Measurements from ENCODE around the gene LRRC32. TPM values are rescaled to one million over a fixed set of nuclear protein-coding genes. Genes with fewer than 3 reads are reported as not detected.

The LRRC32 gene
- total RNA-seq, 1 donor from 2014 or later: 5.5 TPM

GRCh38 chr11:76705826-76706225, 35.3 kb upstream of the LRRC32 start:
- H3K4me3 Mint-ChIP-seq: no peak overlapping the region
- H3K36me3 Mint-ChIP-seq (ENCODE audit: low read depth): no peaks in the 10 kb centered on the region
- intact Hi-C loops (cut with micrococcal nuclease): no loop called here
- no peak overlapping the region for H3K27ac Mint-ChIP-seq
- H3K27me3 Mint-ChIP-seq (ENCODE audit: insufficient read depth): peaks cover 14% of the 10 kb centered on the region
- H3K9me3 Mint-ChIP-seq: no peaks in the 10 kb centered on the region
- no peaks in the 10 kb centered on the region for H3K4me1 Mint-ChIP-seq (ENCODE audit: low read depth)
- DNase-seq (ENCODE audit: low spot score): no peak

- no peak overlapping the region for H3K4me3 Mint-ChIP-seq
- no peak overlapping the region for H3K27ac Mint-ChIP-seq
- no peaks in the 10 kb centered on the region for H3K4me1 Mint-ChIP-seq (ENCODE audit: low read depth)
- DNase-seq (ENCODE audit: low spot score): no peak
- H3K36me3 Mint-ChIP-seq (ENCODE audit: low read depth): no peaks in the 10 kb centered on the region
- H3K9me3 Mint-ChIP-seq: no peaks in the 10 kb centered on the region
- peaks cover 12% of the 10 kb centered on the region for H3K27me3 Mint-ChIP-seq (ENCODE audit: insufficient read depth)
- intact Hi-C loops (cut with micrococcal nuclease): no loop called here
These were observed 33.8 kb upstream of the LRRC32 start for GRCh38 chr11:76704171-76704948.

DNA sequence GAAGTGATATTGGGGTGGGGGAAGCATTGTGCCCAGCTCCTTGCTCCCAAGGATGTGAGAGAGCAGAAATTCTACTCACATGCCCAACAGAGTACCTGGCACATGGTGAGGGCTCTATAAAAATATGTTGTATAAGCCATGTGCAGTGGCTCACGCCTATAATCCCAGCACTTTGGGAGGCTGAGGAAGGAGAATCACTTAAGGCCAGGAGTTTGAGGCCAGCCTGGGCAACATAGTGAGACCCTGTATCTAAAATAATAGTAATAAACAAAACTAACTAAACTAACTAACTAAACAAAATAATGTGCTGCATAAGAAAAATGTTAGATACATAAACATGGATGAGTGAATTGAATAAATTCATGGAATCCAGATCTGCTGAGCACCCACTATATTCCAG, 33.2 kb upstream of the LRRC32 start:
- no peak overlapping the region for H3K4me3 Mint-ChIP-seq
- DNase-seq (ENCODE audit: low spot score): no peak
- H3K27me3 Mint-ChIP-seq (ENCODE audit: insufficient read depth): peaks cover 12% of the 10 kb centered on the region
- no peaks in the 10 kb centered on the region for H3K36me3 Mint-ChIP-seq (ENCODE audit: low read depth)
- no peaks in the 10 kb centered on the region for H3K9me3 Mint-ChIP-seq
- intact Hi-C loops (cut with micrococcal nuclease): no loop called here
- no peaks in the 10 kb centered on the region for H3K4me1 Mint-ChIP-seq (ENCODE audit: low read depth)
- H3K27ac Mint-ChIP-seq: no peak overlapping the region

GRCh38 chr11:76702336-76703128, 32.0 kb upstream of the LRRC32 start:
- peaks cover 12% of the 10 kb centered on the region for H3K27me3 Mint-ChIP-seq (ENCODE audit: insufficient read depth)
- H3K9me3 Mint-ChIP-seq: no peaks in the 10 kb centered on the region
- H3K4me1 Mint-ChIP-seq (ENCODE audit: low read depth): no peaks in the 10 kb centered on the region
- intact Hi-C loops (cut with micrococcal nuclease): no loop called here
- no peaks in the 10 kb centered on the region for H3K36me3 Mint-ChIP-seq (ENCODE audit: low read depth)
- no peak for DNase-seq (ENCODE audit: low spot score)
- H3K27ac Mint-ChIP-seq: no peak overlapping the region
- no peak overlapping the region for H3K4me3 Mint-ChIP-seq

GRCh38 chr11:76701294-76702040, 30.9 kb upstream of the LRRC32 start:
- no peak overlapping the region for H3K4me3 Mint-ChIP-seq
- H3K36me3 Mint-ChIP-seq (ENCODE audit: low read depth): no peaks in the 10 kb centered on the region
- no peaks in the 10 kb centered on the region for H3K9me3 Mint-ChIP-seq
- H3K4me1 Mint-ChIP-seq (ENCODE audit: low read depth): no peaks in the 10 kb centered on the region
- peaks cover 12% of the 10 kb centered on the region for H3K27me3 Mint-ChIP-seq (ENCODE audit: insufficient read depth)
- no peak overlapping the region for H3K27ac Mint-ChIP-seq
- no peak for DNase-seq (ENCODE audit: low spot score)
- intact Hi-C loops (cut with micrococcal nuclease): no loop called here

- H3K27me3 Mint-ChIP-seq (ENCODE audit: insufficient read depth): peaks cover 11% of the 10 kb centered on the region
- intact Hi-C loops (cut with micrococcal nuclease): no loop called here
- H3K4me1 Mint-ChIP-seq (ENCODE audit: low read depth): peaks cover 6% of the 10 kb centered on the region
- no peak overlapping the region for H3K27ac Mint-ChIP-seq
- H3K9me3 Mint-ChIP-seq: no peaks in the 10 kb centered on the region
- no peak for DNase-seq (ENCODE audit: low spot score)
- no peak overlapping the region for H3K4me3 Mint-ChIP-seq
- no peaks in the 10 kb centered on the region for H3K36me3 Mint-ChIP-seq (ENCODE audit: low read depth)
These were observed 29.9 kb upstream of the LRRC32 start for GRCh38 chr11:76700177-76701100.

DNA sequence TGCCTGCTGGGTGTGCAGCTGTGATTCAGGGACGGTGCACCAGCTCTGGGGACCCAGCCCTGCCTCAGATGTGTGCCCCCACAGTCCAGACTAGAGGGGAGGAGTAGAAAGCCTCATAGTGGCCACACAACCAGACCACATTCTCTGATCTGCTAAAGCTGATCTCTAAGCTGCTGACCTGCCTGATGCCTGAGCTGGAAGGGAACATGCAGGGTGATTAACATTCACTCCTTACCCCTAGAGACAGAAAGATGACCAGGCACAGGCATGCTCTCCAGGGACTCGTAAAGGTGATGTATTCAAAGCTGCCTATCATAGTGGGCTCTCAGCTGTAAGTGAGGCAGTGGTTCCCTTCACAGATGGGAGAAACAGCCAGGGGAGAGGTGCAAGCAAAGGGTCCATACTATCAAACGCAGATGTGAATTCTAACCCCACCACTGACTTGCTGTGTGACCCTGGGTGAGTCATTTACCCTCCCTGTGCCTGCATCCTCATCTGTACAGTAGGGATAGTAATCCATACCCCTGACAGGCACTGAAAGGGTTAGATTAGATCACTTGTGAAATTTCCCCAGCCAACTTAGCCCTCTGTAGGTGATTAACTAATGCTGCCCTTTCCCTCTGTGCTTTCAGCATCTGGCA, 29.0 kb upstream of the LRRC32 start:
- H3K4me1 Mint-ChIP-seq (ENCODE audit: low read depth): peaks cover 9% of the 10 kb centered on the region
- H3K27ac Mint-ChIP-seq: no peak overlapping the region
- no peak for DNase-seq (ENCODE audit: low spot score)
- no peak overlapping the region for H3K4me3 Mint-ChIP-seq
- no peaks in the 10 kb centered on the region for H3K9me3 Mint-ChIP-seq
- peaks cover 9% of the 10 kb centered on the region for H3K27me3 Mint-ChIP-seq (ENCODE audit: insufficient read depth)
- intact Hi-C loops (cut with micrococcal nuclease): no loop called here
- no peaks in the 10 kb centered on the region for H3K36me3 Mint-ChIP-seq (ENCODE audit: low read depth)

DNA sequence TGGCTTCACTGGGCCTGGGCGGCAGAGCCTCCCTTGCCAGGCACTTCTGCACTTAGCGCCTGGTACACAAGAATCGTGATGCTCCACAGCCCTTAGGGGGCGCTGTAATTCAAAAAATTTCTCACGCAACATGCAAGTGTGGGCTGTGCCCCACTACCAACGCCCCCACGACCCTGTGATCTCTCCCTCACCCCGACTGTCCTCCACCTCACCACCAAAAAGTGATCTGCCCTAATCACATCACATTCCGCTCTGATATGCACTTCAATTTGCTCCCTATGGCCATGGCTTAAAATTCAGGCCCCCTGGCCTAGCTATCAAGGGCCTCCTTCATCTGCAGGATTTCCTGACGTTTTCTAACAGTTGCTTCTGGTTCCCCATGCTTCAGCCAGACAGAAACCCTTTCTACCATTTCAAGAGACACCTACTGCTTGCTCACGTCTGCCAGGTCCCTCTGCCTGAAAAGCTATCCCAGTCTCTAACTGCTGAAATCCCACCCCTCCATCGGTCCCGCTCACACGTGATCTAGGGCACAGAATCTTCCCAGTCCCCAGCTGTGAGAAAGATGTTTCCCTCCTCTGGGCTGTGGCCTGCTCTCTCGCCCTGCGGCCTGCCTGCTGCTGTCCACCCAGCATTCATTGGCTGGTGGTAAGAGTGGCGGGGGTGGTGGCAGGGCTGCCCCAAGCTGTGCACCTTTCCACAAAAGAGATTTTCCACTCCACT, 27.9 kb upstream of the LRRC32 start:
- Mint-ChIP-seq H3K4me3 (no peak overlapping the region), H3K27me3 (ENCODE audit: insufficient read depth) (peaks cover 7% of the 10 kb centered on the region), H3K36me3 (ENCODE audit: low read depth) (no peaks in the 10 kb centered on the region), H3K9me3 (no peaks in the 10 kb centered on the region), H3K27ac (no peak overlapping the region), H3K4me1 (ENCODE audit: low read depth) (peaks cover 9% of the 10 kb centered on the region)
- intact Hi-C loops (cut with micrococcal nuclease): no loop called here
- DNase-seq (ENCODE audit: low spot score): no peak

DNA sequence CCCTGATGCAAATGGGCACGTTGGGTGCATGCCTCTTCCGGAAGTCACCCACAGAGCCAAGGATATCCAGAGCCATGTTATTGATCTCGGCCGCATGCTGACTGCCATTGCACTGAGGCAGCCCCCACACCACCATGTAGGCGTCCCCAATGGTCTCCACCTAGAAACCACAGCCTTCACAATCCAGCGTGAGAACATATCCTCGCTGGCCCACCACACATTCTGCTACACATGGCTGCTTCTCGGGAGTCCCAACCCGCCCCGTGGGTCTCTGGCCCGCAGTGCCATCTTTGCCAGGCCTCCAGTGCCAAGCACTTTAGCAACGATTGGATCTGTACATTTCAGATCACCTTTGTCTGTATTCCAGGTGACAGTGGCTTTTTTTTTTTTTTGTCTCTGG, 26.2 kb upstream of the LRRC32 start:
- no peak for DNase-seq (ENCODE audit: low spot score)
- H3K4me3 Mint-ChIP-seq: no peak overlapping the region
- H3K27me3 Mint-ChIP-seq (ENCODE audit: insufficient read depth): peaks cover 6% of the 10 kb centered on the region
- no peaks in the 10 kb centered on the region for H3K36me3 Mint-ChIP-seq (ENCODE audit: low read depth)
- H3K4me1 Mint-ChIP-seq (ENCODE audit: low read depth): peaks cover 9% of the 10 kb centered on the region
- intact Hi-C loops (cut with micrococcal nuclease): no loop called here
- no peak overlapping the region for H3K27ac Mint-ChIP-seq
- H3K9me3 Mint-ChIP-seq: no peaks in the 10 kb centered on the region

DNA sequence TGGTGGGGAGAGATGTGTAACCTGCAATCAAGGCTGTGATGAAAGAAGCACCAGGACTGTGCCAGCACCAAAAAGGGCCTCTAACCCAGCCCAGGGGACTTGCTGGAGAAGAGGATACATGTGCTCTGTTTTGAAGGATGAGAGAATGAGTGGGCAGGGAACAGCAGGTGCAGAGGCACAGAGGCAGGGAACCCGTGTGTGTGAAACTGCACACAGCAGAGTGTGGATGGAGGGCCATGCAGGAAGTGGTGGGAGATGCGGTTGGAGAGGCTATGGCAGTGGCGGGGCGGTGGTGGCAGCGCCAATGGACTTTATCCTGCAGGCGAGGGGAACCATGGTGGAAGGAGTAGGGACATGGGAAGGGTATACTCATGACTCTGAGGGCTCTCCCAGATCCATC, 25.2 kb upstream of the LRRC32 start:
- no peaks in the 10 kb centered on the region for H3K9me3 Mint-ChIP-seq
- intact Hi-C loops (cut with micrococcal nuclease): no loop called here
- H3K36me3 Mint-ChIP-seq (ENCODE audit: low read depth): no peaks in the 10 kb centered on the region
- no peak for DNase-seq (ENCODE audit: low spot score)
- no peak overlapping the region for H3K27ac Mint-ChIP-seq
- H3K27me3 Mint-ChIP-seq (ENCODE audit: insufficient read depth): peaks cover 6% of the 10 kb centered on the region
- H3K4me3 Mint-ChIP-seq: no peak overlapping the region
- H3K4me1 Mint-ChIP-seq (ENCODE audit: low read depth): peaks cover 9% of the 10 kb centered on the region

DNA sequence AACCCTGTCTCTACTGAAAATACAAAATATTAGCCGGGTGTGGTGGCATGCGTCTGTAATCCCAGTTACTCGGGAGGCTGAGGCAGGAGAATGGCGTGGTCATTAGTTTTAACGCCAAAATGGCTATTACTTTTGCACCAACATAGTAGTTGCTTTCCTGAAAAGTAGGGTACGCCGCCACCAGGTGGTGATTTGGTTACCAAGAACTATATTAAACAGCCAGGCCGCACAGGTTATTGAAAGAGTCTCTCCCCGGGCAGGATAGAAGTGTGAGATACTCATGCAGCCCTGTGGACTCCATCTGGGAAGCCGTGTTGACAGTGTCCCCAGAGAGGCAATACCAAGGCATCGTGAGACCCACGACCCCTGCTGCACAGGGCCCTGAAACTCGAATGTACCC, 24.6 kb upstream of the LRRC32 start:
- intact Hi-C loops (cut with micrococcal nuclease): no loop called here
- Mint-ChIP-seq H3K27me3 (ENCODE audit: insufficient read depth) (peaks cover 6% of the 10 kb centered on the region), H3K27ac (no peak overlapping the region)

More for the DNA sequence above, 24.6 kb upstream of the LRRC32 start:
- DNase-seq (ENCODE audit: low spot score): no peak
- H3K9me3 Mint-ChIP-seq: no peaks in the 10 kb centered on the region
- H3K4me3 Mint-ChIP-seq: no peak overlapping the region
- H3K4me1 Mint-ChIP-seq (ENCODE audit: low read depth): peaks cover 9% of the 10 kb centered on the region
- H3K36me3 Mint-ChIP-seq (ENCODE audit: low read depth): no peaks in the 10 kb centered on the region

All from activated T-helper 1 cell treated with anti-CD3 and anti-CD28 coated beads, Interleukin-12 subunit alpha, Interleukin-12 subunit beta, Interleukin-2, Interleukin-4 antibody, amounts not matched to agents 30 ng/mL and 10 ng/mL and 1 ng/mL, durations not matched to agents 14 hours and 24 hours and 36 hours (primary cell).